RWPE2 (cell line): ENCODE measurements around the gene HIF1AN.

Source experiments
- ATAC-seq: fragments of 200-7000 bp; cut with Tn5 transposase; 3 replicates; pipeline ENCODE4 v1.9.1; 2021; ENCODE audit warnings: low read depth
- DNase-seq: peaks from one replicate; pipeline ENCODE4 v3.0.0-alpha.2; 2020; ENCODE audit warnings: low spot score
- H3K27ac ChIP-seq: fragments of 450-650 bp; 2 replicates; pipeline ENCODE4 v1.5.1; 2017; ENCODE audit warnings: mild to moderate bottlenecking; ENCODE audit not compliant: poor library complexity, severe bottlenecking
- H3K27me3 ChIP-seq: fragments of 250-450 bp; sonication (Bioruptor Pico); 2 replicates; pipeline ENCODE4 v1.5.1; 2021; ENCODE audit warnings: mild to moderate bottlenecking, moderate library complexity; ENCODE audit not compliant: insufficient read depth, poor library complexity, severe bottlenecking
- H3K36me3 ChIP-seq: fragments of 250-450 bp; sonication (Bioruptor Pico); 2 replicates; pipeline ENCODE4 v1.5.1; 2020; ENCODE audit warnings: low read depth, mild to moderate bottlenecking, moderate library complexity
- H3K4me1 ChIP-seq: fragments of 250-450 bp; sonication (Bioruptor Pico); 2 replicates; pipeline ENCODE4 v1.5.1; 2021; ENCODE audit warnings: mild to moderate bottlenecking, moderate library complexity; ENCODE audit not compliant: insufficient read depth, poor library complexity, severe bottlenecking
- H3K4me3 ChIP-seq: fragments of 250-450 bp; sonication (Bioruptor Pico); 2 replicates; pipeline ENCODE4 v1.5.1; 2021; ENCODE audit warnings: mild to moderate bottlenecking, moderate library complexity; ENCODE audit not compliant: severe bottlenecking
- H3K9me3 ChIP-seq: fragments of 250-450 bp; sonication (Bioruptor Pico); 2 replicates; pipeline ENCODE4 v1.5.1; 2021; ENCODE audit warnings: mild to moderate bottlenecking, moderate library complexity; ENCODE audit not compliant: severe bottlenecking
- CTCF ChIP-seq: fragments of 450-650 bp; IDR thresholded peaks from one replicate; pipeline ENCODE4 v1.5.1; 2017; ENCODE audit warnings: mild to moderate bottlenecking, moderate library complexity; ENCODE audit not compliant: poor library complexity, severe bottlenecking

HIF1AN gene

GRCh38 chr10:100535715-100536353 is at the start of gene HIF1AN:
Gene HIF1AN, plus strand, starts transcription at chr10:100535943. Its CDS starts 16 bp downstream, at chr10:100535959.
- peak within 1 kb of the TSS; percentile 81 for H3K4me3 ChIP-seq
- H3K27ac ChIP-seq = peak within 1 kb of the TSS; percentile 32
- H3K36me3 ChIP-seq = peaks cover 34% of the 10 kb centered on the region
- H3K9me3 ChIP-seq = no peaks in the 10 kb centered on the region
- ATAC-seq = peak; percentile 97
- H3K27me3 ChIP-seq = no peaks in the 10 kb centered on the region
- H3K4me1 ChIP-seq = peaks cover 11% of the 10 kb centered on the region
- peak; percentile 91 for DNase-seq
- peak; percentile 96 for TF ChIP-seq CTCF

DNA sequence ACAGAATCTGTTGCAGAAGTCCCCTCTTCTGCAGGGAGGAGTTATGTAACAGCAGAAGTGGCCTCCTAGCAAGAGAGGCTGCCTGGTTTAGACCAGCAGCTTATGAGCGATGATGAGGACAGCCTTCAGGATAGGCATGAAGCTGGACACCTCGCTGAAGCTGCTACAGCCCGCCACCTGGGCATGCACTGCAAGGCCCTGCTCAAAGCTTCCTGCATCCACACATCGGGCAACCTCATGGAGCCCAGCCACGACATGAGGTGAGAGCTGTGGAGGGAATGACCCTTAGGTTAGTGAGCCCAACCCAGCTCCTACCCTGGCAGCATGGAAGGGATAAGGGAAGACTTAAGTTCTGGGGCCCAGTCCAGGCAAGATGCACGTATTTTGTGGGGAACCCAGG is 48.2 kb upstream of the HIF1AN start:
- Histone ChIP-seq H3K9me3 (no peaks in the 10 kb centered on the region), H3K27me3 (peaks cover 11% of the 10 kb centered on the region), H3K27ac (no peak overlapping the region), H3K4me1 (no peaks in the 10 kb centered on the region), H3K4me3 (no peak overlapping the region), H3K36me3 (0 out of 2 replicates have a peak, but pooled peaks cover 3% of the 10 kb centered on the region)
- no peak for TF ChIP-seq CTCF
- ATAC-seq (no peak), DNase-seq (no peak)

DNA sequence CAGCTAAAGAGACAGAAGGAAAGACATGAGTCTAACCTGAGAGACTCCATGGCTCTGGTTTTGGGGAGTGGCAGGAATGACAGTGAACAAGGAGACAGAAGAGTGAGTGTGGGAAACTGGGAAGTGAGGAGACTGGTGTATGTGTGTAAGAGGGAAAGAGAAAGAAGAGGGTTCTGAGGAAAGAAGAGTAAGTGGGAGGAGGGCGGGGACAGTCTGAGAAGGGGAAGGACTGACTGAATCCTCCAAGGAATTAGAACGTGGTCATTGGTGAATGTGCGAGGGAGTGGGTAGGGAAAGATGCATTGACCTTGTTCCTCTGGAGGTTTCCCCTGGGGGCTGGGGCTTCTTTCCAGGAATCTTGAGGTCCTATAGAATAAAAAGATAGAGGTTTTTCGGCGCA is 46.3 kb upstream of the HIF1AN start:
- no peaks in the 10 kb centered on the region for H3K4me1 ChIP-seq
- H3K27ac ChIP-seq = no peak overlapping the region
- H3K4me3 ChIP-seq = no peak overlapping the region
- DNase-seq (no peak), ATAC-seq (no peak)
- H3K9me3 ChIP-seq = no peaks in the 10 kb centered on the region
- 0 out of 2 replicates have a peak, but pooled peaks cover 3% of the 10 kb centered on the region for H3K36me3 ChIP-seq
- H3K27me3 ChIP-seq = no peaks in the 10 kb centered on the region
- no peak for TF ChIP-seq CTCF

GRCh38 chr10:100490531-100490930 is 45.2 kb upstream of the HIF1AN start:
- no peak for TF ChIP-seq CTCF
- Histone ChIP-seq H3K4me1 (no peaks in the 10 kb centered on the region), H3K36me3 (0 out of 2 replicates have a peak, but pooled peaks cover 3% of the 10 kb centered on the region), H3K9me3 (no peaks in the 10 kb centered on the region), H3K27ac (no peak overlapping the region), H3K27me3 (no peaks in the 10 kb centered on the region), H3K4me3 (no peak overlapping the region)
- DNase-seq (no peak), ATAC-seq (no peak)

- Histone ChIP-seq H3K9me3 (no peaks in the 10 kb centered on the region), H3K4me1 (no peaks in the 10 kb centered on the region), H3K36me3 (no peaks in the 10 kb centered on the region), H3K27ac (no peak overlapping the region), H3K4me3 (no peak overlapping the region), H3K27me3 (no peaks in the 10 kb centered on the region)
- no peak for ATAC-seq
- DNase-seq = no peak
- no peak for TF ChIP-seq CTCF
These were observed 39.2 kb upstream of the HIF1AN start for GRCh38 chr10:100496567-100496966.
